ENCODE measurements around the gene SPDYE2. TPM values are rescaled to one million over a fixed set of nuclear protein-coding genes. Genes with fewer than 3 reads are reported as not detected.
A peak's percentile ranks its signal among the peaks of the same experiment; 100 is the strongest.
"Not testable (repeated sequence)": the region's sequence is repeated elsewhere in the genome, so short reads cannot be mapped to it uniquely, and the experiment has no call there.

The SPDYE2 gene
- total and polyA plus RNA-seq, 2 donors (not counting 1 experiment from before 2014, with no cell fraction given): 0.07 to 0.47 TPM

GRCh38 chr7:102514881-102515721, 35.9 kb upstream of the SPDYE2 start:
- POLR2A ChIA-PET; H3K79me2 ChIP-seq (ENCODE audit: control insufficient read depth, insufficient read depth, low read length); H3K4me3 Mint-ChIP-seq; intact Hi-C loops (cut with micrococcal nuclease); H3K36me3 ChIP-seq (replicated peaks in 1 of 2; ENCODE audit: control extremely low read depth in 1 of 2, control insufficient read depth in 1 of 2, extremely low read depth in 1 of 2, insufficient read depth in 2 of 2, low read length in 1 of 2); H4K20me1 ChIP-seq (ENCODE audit: control insufficient read depth, insufficient read depth, low read length, poor library complexity, severe bottlenecking); H3K4me1 Mint-ChIP-seq; CTCF ChIA-PET; DNase-seq; H3K4me3 ChIP-seq (ENCODE audit: control extremely low read depth in 1 of 5, extremely low read depth in 1 of 5, insufficient read depth in 1 of 5, low read depth in 2 of 5, low read length in 4 of 5); H3K27me3 Mint-ChIP-seq; H3K4me2 ChIP-seq (replicated peaks; ENCODE audit: low read depth, low read length, poor library complexity, severe bottlenecking); H3K9ac ChIP-seq (ENCODE audit: low read length); H3K27me3 ChIP-seq (replicated peaks in 1 of 4; ENCODE audit: control extremely low read depth in 1 of 4, control insufficient read depth in 3 of 4, insufficient read depth in 4 of 4, low read length in 3 of 4); H2AFZ ChIP-seq (ENCODE audit: insufficient read depth, low read depth, low read length, poor library complexity, severe bottlenecking); H3K9me3 ChIP-seq (ENCODE audit: control extremely low read depth in 1 of 3, control insufficient read depth in 2 of 3, insufficient read depth in 1 of 3, low read length in 2 of 3); H3K27ac ChIP-seq (ENCODE audit: low read length in 2 of 2); H3K9me3 Mint-ChIP-seq (ENCODE audit: insufficient read depth); H3K27ac Mint-ChIP-seq: not testable (repeated sequence)
- H3K4me1 ChIP-seq (ENCODE audit: control insufficient read depth in 2 of 2, insufficient read depth in 2 of 2, low read length in 2 of 2): peaks cover 8 to 11% of the 10 kb centered on the region in 2 donors
- ATAC-seq (ENCODE audit: low read depth): peak; percentile 16
- no CpG with 5 or more reads among the region's 15 CpGs for WGBS (ENCODE audit: insufficient coverage)

GRCh38 chr7:102515889-102516288, 35.1 kb upstream of the SPDYE2 start:
- H2AFZ ChIP-seq (ENCODE audit: insufficient read depth, low read depth, low read length, poor library complexity, severe bottlenecking); DNase-seq; POLR2A ChIA-PET; H3K36me3 ChIP-seq (replicated peaks in 1 of 2; ENCODE audit: control extremely low read depth in 1 of 2, control insufficient read depth in 1 of 2, extremely low read depth in 1 of 2, insufficient read depth in 2 of 2, low read length in 1 of 2); H3K27me3 ChIP-seq (replicated peaks in 1 of 4; ENCODE audit: control extremely low read depth in 1 of 4, control insufficient read depth in 3 of 4, insufficient read depth in 4 of 4, low read length in 3 of 4); H3K4me3 ChIP-seq (ENCODE audit: control extremely low read depth in 1 of 5, extremely low read depth in 1 of 5, insufficient read depth in 1 of 5, low read depth in 2 of 5, low read length in 4 of 5); H3K4me2 ChIP-seq (replicated peaks; ENCODE audit: low read depth, low read length, poor library complexity, severe bottlenecking); H3K9me3 Mint-ChIP-seq (ENCODE audit: insufficient read depth); H3K9me3 ChIP-seq (ENCODE audit: control extremely low read depth in 1 of 3, control insufficient read depth in 2 of 3, insufficient read depth in 1 of 3, low read length in 2 of 3); H3K27ac Mint-ChIP-seq; H3K27ac ChIP-seq (ENCODE audit: low read length in 2 of 2); H3K4me1 Mint-ChIP-seq; intact Hi-C loops (cut with micrococcal nuclease); CTCF ChIA-PET; H3K27me3 Mint-ChIP-seq; ATAC-seq (ENCODE audit: low read depth); H3K9ac ChIP-seq (ENCODE audit: low read length); H3K4me3 Mint-ChIP-seq; H4K20me1 ChIP-seq (ENCODE audit: control insufficient read depth, insufficient read depth, low read length, poor library complexity, severe bottlenecking); H3K79me2 ChIP-seq (ENCODE audit: control insufficient read depth, insufficient read depth, low read length): not testable (repeated sequence)
- no CpG with 5 or more reads among the region's 3 CpGs for WGBS (ENCODE audit: insufficient coverage)
- peaks cover 8 to 11% of the 10 kb centered on the region in 2 donors for H3K4me1 ChIP-seq (ENCODE audit: control insufficient read depth in 2 of 2, insufficient read depth in 2 of 2, low read length in 2 of 2)

- H3K4me2 ChIP-seq (replicated peaks; ENCODE audit: low read depth, low read length, poor library complexity, severe bottlenecking); H3K4me1 Mint-ChIP-seq; intact Hi-C loops (cut with micrococcal nuclease); ATAC-seq (ENCODE audit: low read depth); H3K27ac ChIP-seq (ENCODE audit: low read length in 2 of 2); H3K27me3 Mint-ChIP-seq; H3K4me3 Mint-ChIP-seq; H3K9ac ChIP-seq (ENCODE audit: low read length); H3K79me2 ChIP-seq (ENCODE audit: control insufficient read depth, insufficient read depth, low read length); CTCF ChIA-PET; H2AFZ ChIP-seq (ENCODE audit: insufficient read depth, low read depth, low read length, poor library complexity, severe bottlenecking); H3K9me3 Mint-ChIP-seq (ENCODE audit: insufficient read depth); H4K20me1 ChIP-seq (ENCODE audit: control insufficient read depth, insufficient read depth, low read length, poor library complexity, severe bottlenecking); H3K4me3 ChIP-seq (ENCODE audit: control extremely low read depth in 1 of 5, extremely low read depth in 1 of 5, insufficient read depth in 1 of 5, low read depth in 2 of 5, low read length in 4 of 5); H3K27me3 ChIP-seq (replicated peaks in 1 of 4; ENCODE audit: control extremely low read depth in 1 of 4, control insufficient read depth in 3 of 4, insufficient read depth in 4 of 4, low read length in 3 of 4); H3K9me3 ChIP-seq (ENCODE audit: control extremely low read depth in 1 of 3, control insufficient read depth in 2 of 3, insufficient read depth in 1 of 3, low read length in 2 of 3); DNase-seq; POLR2A ChIA-PET; H3K36me3 ChIP-seq (replicated peaks in 1 of 2; ENCODE audit: control extremely low read depth in 1 of 2, control insufficient read depth in 1 of 2, extremely low read depth in 1 of 2, insufficient read depth in 2 of 2, low read length in 1 of 2); H3K27ac Mint-ChIP-seq: not testable (repeated sequence)
- peaks cover 8 to 11% of the 10 kb centered on the region in 2 donors for H3K4me1 ChIP-seq (ENCODE audit: control insufficient read depth in 2 of 2, insufficient read depth in 2 of 2, low read length in 2 of 2)
- WGBS (ENCODE audit: insufficient coverage): no CpG with 5 or more reads among the region's 10 CpGs
Observed at GRCh38 chr7:102516951-102517350, 34.1 kb upstream of the SPDYE2 start.

- ATAC-seq (ENCODE audit: low read depth) (peak; percentile 96), DNase-seq (peak; percentile 48)
- H3K27ac ChIP-seq (ENCODE audit: low read length in 2 of 2); CTCF ChIA-PET; H3K9ac ChIP-seq (ENCODE audit: low read length); H3K4me1 ChIP-seq (ENCODE audit: control insufficient read depth in 2 of 2, insufficient read depth in 2 of 2, low read length in 2 of 2); H4K20me1 ChIP-seq (ENCODE audit: control insufficient read depth, insufficient read depth, low read length, poor library complexity, severe bottlenecking); H3K27me3 ChIP-seq (replicated peaks in 1 of 4; ENCODE audit: control extremely low read depth in 1 of 4, control insufficient read depth in 3 of 4, insufficient read depth in 4 of 4, low read length in 3 of 4); H2AFZ ChIP-seq (ENCODE audit: insufficient read depth, low read depth, low read length, poor library complexity, severe bottlenecking); H3K79me2 ChIP-seq (ENCODE audit: control insufficient read depth, insufficient read depth, low read length); POLR2A ChIA-PET; H3K9me3 Mint-ChIP-seq (ENCODE audit: insufficient read depth); H3K27ac Mint-ChIP-seq; H3K4me2 ChIP-seq (replicated peaks; ENCODE audit: low read depth, low read length, poor library complexity, severe bottlenecking); intact Hi-C loops (cut with micrococcal nuclease); H3K4me1 Mint-ChIP-seq; H3K36me3 ChIP-seq (replicated peaks in 1 of 2; ENCODE audit: control extremely low read depth in 1 of 2, control insufficient read depth in 1 of 2, extremely low read depth in 1 of 2, insufficient read depth in 2 of 2, low read length in 1 of 2); H3K27me3 Mint-ChIP-seq; H3K9me3 ChIP-seq (ENCODE audit: control extremely low read depth in 1 of 3, control insufficient read depth in 2 of 3, insufficient read depth in 1 of 3, low read length in 2 of 3): not testable (repeated sequence)
- WGBS (ENCODE audit: insufficient coverage): no CpG with 5 or more reads among the region's 61 CpGs
- peak within 1 kb of the TSS in 1 of 5 experiments; percentile 23 for H3K4me3 ChIP-seq (ENCODE audit: control extremely low read depth in 1 of 5, extremely low read depth in 1 of 5, insufficient read depth in 1 of 5, low read depth in 2 of 5, low read length in 4 of 5)
- peak within 1 kb of the TSS; percentile 50 for H3K4me3 Mint-ChIP-seq
Observed at GRCh38 chr7:102517550-102518147, 33.4 kb upstream of the SPDYE2 start, which contains the start of gene RASA4B. RASA4B (minus strand) TSS chr7:102517777; CDS start chr7:102517710, 67 bp downstream.
